HTR-8/SVneo (cell line): Measurements from ENCODE around the gene PITPNM1.
"Not testable (repeated sequence)": the region's sequence is repeated elsewhere in the genome, so short reads cannot be mapped to it uniquely, and the experiment has no call there.

Source experiments
- DNase-seq: peaks from one replicate; pipeline ENCODE4 v3.0.0; 2011; ENCODE audit warnings: low spot score, mixed read lengths; ENCODE audit not compliant: insufficient read length
- FAIRE-seq: peaks from 2 replicates; lab custom pipeline; 2011; peaks lifted over from hg19 to GRCh38; lab: Jason Lieb, UNC

Gene PITPNM1

DNA sequence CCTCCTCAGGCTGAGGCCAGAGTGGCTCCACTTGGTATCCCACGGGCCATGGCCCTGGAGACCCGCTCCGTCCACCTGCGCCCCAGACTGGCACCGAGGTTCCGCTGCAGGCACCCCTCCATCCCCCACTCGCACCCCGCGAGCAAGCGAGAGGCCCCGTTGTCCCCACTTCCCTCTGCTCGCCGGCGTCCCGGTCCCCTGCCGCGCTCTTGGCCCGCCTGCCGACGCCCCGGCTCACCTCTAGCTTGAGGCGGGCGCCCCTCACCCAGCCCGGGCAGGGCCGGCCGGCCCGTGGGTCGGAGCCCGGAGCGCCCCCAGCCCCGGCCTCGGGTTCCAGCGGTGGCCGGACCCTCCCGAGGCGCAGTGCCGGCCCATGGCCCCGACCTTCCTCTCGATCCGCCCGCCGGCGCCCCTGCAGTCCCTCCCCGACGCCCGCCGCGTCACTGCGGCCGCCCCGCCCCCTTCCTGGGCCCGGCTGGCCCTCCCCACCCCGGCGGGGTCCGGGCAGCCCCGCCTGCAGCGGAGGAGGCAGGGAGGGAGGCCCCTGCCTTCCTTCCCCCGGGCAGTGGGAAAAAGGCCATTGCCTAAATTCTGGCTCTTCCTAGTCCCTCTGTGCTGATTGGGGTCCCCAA lies at the start of gene PITPNM1:
PITPNM1 (minus strand) TSS at position 414 of the 632 bp plus-strand sequence. CDS start 1,183 bp downstream, outside the sequence.
- FAIRE-seq = no peak
- DNase-seq = peak; percentile 88

DNA sequence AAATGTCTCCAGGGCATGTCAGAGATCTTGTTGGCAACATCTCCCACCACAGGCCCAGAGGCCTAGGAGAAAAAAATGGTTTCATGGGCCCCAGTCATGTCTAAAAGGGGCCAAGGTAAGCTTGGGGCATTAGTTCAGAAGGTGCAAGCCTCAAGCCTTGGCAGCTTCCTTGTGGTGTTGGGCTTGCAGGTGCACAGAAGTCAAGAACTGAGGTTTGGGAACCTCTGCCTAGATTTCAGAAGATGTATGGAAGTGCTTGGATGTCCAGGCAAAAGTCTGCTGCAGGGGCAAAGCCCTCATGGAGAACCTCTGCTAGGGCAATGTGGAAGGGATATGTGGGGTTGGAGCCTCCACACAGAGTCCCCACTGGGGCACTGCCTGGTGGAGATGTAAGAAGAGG lies 46.5 kb upstream of the PITPNM1 start:
- not testable (repeated sequence) for FAIRE-seq, DNase-seq

DNA sequence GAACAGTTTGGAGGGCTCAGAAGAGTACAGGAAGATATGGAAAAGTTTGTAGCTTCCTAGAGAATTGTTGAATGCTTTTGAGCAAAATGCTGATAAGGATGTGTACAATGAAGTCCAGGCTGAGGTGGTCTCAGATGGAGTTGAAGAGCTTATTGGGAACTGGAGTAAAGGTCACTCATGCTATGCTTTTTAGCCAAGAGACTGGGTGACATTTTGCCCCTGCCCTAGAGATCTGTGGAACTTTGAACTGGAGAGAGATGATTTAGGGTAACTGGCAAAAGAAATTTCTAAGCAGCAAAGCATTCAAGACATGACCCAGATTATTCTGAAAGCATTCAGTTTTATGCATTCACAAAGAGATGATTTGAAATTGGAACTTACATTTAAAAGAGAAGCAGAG lies 46.0 kb upstream of the PITPNM1 start:
- DNase-seq = no peak
- no peak for FAIRE-seq

DNA sequence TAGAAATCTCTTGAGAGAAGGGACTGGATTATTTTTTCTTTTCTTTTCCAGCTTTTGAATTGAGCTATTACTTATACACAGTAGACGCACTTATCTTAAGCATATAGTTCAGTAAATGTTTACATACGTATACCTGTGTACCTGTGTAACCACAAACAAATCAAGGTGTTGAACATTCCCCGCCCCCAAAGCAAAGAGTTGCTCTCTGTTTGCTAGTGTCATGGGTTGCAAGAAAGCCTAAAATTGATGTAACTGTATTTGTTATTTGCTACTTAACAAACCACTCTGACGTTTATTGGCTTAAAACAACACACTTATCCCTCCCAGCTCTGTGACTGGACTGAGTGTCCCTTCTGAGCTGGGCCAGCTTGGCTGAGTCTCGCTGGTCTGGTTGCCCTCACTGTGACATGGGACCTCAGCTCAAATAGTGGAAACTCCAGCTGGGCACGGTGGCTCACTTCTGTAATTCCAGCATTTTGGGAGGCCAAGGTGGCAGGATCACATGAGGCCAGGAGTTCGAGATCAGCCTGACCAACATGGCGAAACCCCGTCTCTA lies 43.5 kb upstream of the PITPNM1 start:
- FAIRE-seq = peak; percentile 57
- DNase-seq = no peak

DNA sequence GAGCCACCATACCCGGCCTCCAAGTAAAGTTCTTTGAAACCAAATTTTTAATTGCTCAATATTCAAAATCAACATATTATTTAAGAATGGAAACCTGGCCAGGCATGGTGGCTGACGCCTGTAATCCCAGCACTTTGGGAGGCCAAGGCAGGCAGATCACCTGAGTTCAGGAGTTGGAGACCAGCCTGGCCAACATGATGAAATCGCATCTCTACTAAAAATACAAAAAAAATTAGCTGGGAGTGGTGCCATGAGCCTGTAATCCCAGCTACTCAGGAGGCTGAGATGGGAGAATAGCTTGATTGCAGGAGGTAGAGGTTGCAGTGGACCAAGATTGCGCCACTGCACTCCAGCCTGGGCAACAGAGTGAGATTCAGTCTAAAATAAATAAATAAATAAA lies 42.9 kb upstream of the PITPNM1 start:
- not testable (repeated sequence) for DNase-seq, FAIRE-seq

DNA sequence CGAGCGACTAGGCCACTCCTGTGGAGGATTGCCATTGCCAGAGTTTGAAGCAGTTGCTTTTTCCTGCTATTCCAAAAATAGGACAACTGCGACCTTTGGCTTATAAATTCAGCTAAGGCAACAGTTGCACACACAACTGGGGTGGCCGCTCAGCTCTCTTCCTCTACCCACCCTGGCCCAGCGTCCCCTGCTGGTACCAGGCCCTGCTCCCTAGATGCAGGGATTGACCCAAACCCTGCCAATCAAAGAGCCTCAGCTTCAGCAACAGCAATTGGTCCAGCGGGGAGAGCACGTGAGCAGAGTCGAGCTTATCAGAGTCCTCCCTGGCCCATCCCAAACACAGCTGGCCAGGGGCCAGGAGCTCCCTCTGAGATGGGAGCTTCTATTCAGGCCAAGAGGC lies 40.1 kb upstream of the PITPNM1 start:
- FAIRE-seq = no peak
- no peak for DNase-seq

DNA sequence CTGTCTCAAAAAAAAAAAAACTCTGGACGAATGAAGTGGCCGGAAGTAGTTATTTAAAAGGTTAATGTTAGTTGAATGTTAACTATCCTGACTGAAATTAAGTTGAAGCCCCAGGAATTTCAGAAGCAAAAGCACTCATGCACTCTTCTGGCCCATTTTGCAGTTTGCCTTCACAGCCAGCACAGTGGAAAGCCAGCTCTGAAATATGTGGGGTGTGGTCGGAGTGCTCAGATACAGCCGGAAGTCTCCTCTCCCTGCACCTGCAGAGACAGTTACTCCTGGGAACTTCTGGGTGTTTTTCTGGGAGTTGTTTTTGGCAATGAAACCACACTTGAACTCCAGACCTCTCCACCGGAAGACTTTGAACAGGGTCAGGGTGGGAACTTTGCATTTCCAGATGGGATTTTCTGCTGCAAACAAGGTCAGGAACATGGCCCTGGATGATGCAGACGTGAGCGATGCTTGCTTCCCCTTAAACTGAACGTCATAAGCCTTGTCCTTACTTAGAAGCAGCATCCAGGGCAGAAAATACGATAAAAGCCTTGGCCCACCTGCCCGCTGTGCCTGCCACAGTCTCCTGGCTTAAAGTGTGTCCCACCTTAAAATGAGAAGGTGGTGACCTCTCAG lies 39.6 kb upstream of the PITPNM1 start:
- DNase-seq = no peak
- FAIRE-seq = no peak

DNA sequence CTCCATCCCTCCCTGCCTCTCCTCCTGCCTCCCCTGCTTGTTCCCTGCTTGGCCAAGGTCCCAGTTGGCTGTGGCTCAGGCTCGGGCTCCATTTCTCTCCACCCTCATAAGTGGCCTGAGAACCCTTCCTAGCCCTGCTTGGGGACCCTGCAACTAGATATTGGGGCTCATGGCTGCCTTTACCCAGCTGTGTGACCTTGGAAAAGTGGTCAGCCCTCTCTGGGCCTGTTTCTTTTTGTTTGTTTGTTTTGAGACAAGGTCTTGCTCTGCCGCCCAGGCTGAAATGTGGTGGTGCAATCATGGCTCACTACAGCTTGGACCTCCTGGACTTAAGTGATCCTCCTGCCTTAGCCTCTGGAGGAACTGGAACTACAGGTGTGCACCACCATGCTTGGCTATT lies 38.4 kb upstream of the PITPNM1 start:
- FAIRE-seq (no peak), DNase-seq (no peak)

DNA sequence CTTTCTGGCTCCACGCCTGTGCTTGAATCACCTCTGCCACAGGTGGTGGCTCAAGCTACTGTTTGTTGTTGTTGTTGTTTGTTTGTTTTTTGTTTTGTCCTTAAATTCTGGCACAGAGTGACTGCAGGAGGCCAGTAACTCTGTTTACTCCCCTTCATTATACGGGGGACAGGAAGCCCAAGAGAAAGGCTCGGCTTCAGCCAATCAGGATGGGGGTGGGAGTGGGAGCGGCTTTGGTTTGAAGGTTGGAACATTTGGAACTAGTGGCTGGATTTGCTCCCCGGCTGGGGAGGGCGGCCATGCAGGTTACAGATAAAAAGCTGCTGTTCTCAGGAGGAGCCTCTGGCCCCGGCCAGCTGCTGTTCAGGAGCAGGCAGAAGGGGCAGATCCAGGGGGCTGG lies 37.8 kb upstream of the PITPNM1 start:
- DNase-seq (no peak), FAIRE-seq (no peak)

DNA sequence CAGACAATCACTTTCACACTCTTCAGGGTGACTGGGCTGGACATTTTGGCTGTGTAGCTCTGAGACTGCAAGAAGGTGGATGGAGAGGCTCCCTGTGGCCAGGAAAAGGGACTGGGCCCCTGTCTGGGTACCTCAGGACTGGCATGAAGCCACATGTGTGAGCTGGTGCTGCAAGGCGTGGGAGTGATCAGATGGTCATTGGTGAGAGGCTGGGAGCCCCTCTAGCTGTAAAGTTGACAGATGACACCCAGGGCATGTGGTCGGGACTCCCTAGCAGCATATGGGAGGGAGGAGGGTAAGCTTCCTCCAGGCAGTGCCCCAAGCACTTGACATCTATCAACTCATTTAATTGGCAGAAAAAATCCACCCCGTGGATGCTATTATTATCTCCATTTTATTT lies 37.0 kb upstream of the PITPNM1 start:
- FAIRE-seq (peak; percentile 40), DNase-seq (peak; percentile 38)

DNA sequence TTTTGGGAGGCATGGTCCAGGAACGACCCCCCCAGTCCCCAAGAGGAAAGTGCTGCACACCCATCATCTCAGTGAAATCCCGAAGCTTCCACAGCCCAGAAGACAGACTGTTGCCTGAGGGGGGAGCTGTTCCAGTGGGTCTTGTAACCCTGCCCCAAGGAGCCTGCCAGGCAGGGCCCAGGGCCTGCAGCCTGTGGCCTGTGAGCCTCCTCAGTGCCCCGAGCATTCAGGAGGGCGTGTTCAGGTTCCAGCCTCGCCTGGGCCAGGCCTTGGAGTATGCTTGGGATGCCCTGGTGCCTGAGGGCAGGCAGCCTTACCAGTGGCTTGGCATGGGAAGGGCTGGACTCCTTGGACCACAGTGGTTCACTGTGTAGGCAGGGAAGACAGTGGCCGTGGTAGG lies 36.0 kb upstream of the PITPNM1 start:
- DNase-seq (no peak), FAIRE-seq (no peak)

DNA sequence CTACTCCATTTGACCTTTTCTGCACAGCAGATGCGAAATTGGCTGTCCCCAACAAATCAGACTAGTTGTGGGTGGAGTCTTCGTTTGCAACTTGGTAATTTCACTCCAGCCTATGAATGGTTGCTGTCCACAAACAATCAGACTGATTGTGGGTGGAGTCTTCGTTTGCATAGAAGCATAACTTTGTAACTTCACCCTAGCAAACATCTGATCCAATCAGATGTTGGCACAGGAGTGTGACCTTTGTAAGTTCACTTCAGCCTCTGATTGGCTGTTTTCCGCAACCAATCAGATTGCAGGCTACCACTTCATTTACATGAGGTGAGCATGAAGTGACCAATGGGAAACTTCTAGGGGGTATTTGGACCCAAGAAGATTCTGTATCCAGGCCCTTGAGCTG lies 34.4 kb upstream of the PITPNM1 start:
- FAIRE-seq = peak; percentile 70
- DNase-seq = no peak

DNA sequence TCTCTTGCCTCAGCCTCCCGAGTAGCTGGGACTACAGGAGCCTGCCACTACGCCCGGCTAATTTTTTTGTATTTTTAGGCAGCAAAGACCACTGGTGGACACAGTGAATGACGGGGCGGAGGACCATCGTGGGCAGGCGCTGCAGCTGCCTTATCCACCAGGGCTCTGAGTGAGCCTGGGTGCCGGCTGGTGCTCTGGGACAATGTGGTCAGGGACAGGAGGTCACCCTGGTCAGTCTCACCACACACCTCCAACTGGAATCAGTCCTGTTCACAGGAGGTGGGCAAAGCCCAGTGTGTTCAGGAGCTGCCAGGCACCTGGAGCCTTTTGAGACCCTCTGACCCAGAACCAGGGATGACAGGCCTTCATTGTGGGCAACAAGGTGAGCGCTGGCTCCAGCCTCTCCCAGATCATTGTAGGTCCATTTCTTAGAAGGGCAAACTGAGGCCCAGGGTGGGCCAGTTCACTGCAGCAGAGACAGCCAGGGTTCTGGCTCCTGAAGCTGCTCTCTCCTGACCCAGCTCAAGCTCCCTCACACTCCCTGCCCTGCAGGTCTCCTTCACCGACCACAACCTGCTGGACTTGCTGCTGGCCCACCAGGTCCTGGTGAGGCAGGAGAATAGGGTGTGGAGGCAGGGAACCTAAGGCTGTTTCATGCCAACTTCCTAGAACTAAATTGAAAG lies 33.8 kb upstream of the PITPNM1 start:
- DNase-seq (no peak), FAIRE-seq (no peak)

DNA sequence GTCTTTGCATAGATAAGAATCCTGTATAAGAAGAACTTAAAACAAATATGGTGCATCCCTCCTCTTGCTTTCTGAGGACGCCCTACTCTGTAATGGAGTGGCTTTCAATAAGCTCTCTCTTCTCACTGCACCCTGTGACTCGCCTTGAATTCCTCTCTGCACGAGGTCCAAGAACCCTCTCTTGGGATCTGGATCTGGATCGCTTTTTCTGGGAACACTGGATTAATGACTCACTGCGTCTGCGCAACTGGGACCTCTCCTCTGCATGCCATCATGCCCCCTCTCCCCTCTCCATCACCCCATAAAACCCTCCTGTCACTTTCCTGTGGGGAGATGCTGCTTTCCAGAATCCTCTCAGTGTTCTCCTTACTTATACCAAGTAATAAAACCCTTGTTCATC lies 33.1 kb upstream of the PITPNM1 start:
- FAIRE-seq (no peak), DNase-seq (no peak)

DNA sequence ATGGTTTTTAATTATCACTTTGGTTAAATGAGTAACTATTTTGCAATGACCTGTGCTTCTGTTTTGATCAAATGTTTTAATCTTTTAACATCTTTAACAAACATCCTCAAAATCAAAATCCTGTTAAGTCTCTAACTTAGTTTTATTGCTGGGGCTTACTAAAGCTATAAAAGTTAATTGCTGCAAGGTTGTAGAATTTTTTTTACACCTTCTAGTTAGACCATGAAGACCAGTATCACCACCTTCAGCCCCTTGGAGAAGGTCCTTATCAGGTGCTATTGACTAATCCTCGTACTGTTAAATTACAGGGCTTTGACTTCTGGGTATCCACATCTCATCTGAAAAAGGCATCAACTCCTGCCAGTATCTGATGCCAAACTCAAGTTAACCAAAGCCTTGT lies 30.4 kb upstream of the PITPNM1 start:
- DNase-seq (no peak), FAIRE-seq (no peak)

DNA sequence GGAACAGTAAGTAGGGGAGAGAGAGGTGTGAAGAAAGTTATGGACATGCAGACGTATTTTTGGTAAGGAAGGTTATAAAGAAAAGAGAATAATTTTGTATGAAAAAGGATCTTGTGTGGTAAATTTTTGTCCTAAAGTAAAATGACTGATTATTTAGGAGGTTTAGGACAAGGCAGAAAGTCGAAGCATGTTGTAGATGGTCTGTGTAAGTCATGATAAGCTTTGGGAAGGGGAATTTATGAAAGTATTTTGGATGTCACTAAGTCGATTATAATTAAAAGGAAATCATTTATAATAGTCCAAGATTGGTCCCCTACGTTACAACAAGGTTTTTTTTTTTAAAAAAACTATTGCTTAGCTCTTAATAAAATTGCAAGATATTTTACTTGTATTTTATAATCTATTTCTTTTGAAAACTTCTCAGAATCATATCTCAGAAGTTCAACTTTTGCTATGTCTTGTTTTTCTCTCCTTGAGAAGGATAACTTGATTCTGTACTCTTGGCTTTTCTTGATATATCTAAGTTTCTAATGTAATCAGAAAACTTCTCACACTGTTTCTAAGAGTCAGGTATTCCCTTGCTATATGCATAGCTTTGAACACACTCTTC lies 29.0 kb upstream of the PITPNM1 start:
- no peak for FAIRE-seq

DNA sequence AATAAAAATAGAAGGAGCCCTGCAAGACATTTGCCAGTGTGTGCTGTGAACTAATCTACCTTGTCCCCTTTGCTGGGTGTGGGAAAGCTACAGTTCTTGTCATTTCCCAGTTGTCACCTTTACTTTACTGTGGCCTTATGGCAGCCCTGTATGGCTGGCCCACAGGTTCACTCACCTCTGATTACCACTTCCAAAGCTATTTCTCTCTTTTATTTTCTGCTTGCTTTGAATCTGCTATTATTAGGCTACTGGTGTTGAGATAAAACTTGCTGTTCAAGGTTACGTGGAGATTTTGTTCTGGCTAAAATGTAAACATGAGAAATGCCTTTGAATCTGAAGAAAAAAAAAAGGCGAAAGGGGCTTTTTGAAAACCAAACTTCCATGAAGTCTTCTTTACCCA lies 27.7 kb upstream of the PITPNM1 start:
- DNase-seq (no peak), FAIRE-seq (no peak)

More for the DNA sequence above, 29.0 kb upstream of the PITPNM1 start:
- no peak for DNase-seq

DNA sequence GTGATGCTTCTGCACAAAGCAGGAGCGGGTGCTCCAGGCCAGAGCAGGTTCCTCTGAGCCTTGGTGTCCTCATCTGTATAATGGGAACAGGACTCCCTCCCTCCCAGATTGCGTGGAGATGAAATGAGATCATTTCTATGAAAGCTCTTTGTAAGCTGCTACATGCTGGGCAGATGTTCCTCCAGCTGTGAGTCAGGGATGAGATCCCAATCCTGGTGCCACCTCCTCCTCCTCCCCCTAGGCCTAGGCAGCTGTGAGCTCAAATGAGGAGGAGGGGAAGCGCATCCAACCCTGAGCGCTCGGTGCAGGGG lies 25.1 kb upstream of the PITPNM1 start:
- FAIRE-seq (no peak), DNase-seq (no peak)

DNA sequence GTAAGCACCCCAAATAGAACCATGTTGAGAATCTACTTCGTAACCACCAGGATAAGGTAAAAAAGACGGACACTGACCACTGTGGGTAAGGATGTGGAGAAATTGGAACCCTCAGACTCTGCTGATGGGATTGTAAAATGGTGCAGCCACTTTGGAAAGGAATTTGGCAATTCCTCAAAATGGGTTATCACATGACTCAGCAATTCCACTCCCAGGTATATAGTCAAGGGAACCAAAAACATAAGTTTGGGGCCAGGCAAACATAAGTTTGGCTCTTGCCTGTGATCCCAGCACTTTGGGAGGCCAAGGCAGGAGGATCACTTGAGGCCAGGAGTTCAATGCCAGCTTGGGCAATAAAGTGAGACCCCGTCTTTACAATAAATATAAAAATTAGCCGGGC lies 23.2 kb upstream of the PITPNM1 start:
- DNase-seq = no peak
- peak; percentile 87 for FAIRE-seq

DNA sequence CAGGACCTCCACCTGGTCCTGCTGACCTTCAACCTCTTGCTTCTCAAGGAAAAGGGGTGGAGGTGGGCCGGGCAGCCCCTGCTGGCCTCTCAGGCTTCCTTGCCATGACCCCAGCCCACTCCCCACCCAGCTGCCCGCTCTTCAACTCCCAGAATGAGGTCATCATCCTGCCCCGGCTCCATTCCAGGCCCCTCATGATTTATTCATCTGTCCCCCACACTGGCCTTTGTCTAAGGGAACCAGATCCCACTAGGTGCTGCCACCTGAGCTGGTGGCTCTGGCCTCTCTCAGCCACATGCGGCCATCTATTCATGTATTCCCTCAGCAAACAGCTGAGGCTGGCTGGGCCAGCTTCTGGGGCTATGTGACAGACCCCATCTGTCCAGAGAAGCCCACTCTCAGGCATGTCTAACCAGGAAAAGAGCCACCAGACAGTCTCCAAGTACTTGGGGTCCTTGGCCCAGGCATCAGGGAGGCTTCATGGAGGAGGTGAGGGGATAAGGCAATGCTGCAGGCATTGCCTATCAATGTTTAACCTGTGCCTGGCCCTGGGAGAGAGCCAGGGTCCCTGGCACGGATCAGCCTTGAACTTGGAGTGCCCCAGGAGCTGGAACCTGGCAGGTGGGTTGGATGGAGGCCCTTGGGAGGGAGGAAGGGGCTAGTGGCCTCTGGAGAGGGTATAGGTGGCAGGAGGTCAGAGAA lies 20.3 kb upstream of the PITPNM1 start:
- DNase-seq (no peak), FAIRE-seq (peak; percentile 23)

DNA sequence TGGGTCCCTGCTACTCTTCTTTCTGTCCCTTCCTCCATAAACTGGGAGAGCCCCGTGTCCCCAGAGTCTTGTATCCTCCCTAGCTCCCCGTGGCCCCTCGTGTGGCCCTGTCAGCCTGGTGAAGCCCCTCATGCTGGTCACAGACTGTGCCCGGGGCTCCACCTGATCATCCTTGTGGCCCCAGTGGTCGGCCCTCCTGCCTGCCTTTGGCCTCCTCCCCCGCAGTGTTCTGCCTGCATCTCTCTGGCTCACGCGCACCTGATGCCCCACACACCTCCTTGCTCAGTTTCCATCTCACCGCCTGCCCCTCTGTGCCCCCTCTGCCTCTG lies 19.3 kb upstream of the PITPNM1 start:
- FAIRE-seq (peak; percentile 16), DNase-seq (no peak)
